Measurements from ENCODE around the gene COL2A1. TPM values are rescaled to one million over a fixed set of nuclear protein-coding genes. Genes with fewer than 3 reads are reported as not detected.

Gene COL2A1
- total and polyA plus RNA-seq, 9 donors = 0.05 to 1.5 (median 1.1) TPM; not detected in 1

DNA sequence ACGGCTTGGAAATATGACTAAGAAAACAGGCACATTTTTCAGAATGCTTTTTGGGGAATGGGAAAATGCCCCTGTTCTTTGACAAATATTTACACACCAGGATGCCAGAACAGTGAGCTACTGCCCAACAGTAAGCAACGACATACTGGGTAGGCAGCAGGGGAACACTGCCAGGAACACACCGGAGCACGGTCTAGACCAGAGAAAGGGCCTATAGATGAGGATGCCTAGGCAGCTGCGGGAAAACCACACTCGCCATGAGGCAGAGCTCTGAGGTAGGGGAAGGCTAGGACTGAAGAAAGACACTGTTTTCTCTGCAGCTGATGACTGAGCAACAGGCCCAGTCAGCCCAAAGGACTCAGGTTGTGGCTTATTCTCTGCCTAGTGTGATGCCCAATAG lies 45.9 kb upstream of the COL2A1 start:
- Histone ChIP-seq H3K4me1 (ENCODE audit: insufficient read depth) (no peaks in the 10 kb centered on the region), H3K36me3 (no peaks in the 10 kb centered on the region), H3K27ac (no peak overlapping the region), H3K9me3 (no peaks in the 10 kb centered on the region), H3K4me3 (no peak overlapping the region), H3K27me3 (no peaks in the 10 kb centered on the region)
- no peak for DNase-seq
- WGBS, 3 donors = 94 to 96% (median 96%) methylated on average over 6 of the region's 6 CpGs
- intact Hi-C loops (cut with DNase I) = no loop called here
- TF ChIP-seq EP300 (IDR thresholded peaks at IDR 0.05) = no peak
- TF ChIP-seq POLR2A (IDR thresholded peaks at IDR 0.05) = no peak
- TF ChIP-seq, protein P1, sequence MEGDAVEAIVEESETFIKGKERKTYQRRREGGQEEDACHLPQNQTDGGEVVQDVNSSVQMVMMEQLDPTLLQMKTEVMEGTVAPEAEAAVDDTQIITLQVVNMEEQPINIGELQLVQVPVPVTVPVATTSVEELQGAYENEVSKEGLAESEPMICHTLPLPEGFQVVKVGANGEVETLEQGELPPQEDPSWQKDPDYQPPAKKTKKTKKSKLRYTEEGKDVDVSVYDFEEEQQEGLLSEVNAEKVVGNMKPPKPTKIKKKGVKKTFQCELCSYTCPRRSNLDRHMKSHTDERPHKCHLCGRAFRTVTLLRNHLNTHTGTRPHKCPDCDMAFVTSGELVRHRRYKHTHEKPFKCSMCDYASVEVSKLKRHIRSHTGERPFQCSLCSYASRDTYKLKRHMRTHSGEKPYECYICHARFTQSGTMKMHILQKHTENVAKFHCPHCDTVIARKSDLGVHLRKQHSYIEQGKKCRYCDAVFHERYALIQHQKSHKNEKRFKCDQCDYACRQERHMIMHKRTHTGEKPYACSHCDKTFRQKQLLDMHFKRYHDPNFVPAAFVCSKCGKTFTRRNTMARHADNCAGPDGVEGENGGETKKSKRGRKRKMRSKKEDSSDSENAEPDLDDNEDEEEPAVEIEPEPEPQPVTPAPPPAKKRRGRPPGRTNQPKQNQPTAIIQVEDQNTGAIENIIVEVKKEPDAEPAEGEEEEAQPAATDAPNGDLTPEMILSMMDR (IDR thresholded peaks at IDR 0.05) = no peak

DNA sequence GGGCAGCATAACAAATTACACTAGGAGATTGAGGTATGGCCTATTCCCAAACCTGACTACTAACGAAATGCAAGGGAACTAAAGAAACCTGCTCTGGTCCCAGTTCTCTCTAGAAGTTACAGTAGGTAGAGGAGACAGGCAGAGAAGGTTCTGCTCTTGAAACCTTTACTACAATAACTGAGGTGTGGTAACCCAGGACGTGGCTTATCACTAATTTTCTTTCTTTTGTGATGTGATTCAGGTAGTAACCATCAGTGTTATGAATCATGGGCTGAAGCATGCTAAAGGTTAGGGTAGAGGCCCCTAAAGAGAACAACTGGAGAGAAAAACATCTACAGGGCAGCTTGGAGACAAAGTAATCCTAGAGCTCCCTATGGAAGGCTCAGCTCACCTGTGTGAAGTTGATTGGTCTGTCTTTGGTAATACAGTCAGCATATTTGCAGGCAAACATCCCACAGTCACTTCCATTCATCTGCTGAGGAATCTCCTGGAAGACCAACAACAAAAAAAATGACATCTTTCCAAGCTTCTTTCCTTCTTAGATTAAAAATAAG lies 41.8 kb upstream of the COL2A1 start:
- no peaks in the 10 kb centered on the region for H3K36me3 ChIP-seq

DNA sequence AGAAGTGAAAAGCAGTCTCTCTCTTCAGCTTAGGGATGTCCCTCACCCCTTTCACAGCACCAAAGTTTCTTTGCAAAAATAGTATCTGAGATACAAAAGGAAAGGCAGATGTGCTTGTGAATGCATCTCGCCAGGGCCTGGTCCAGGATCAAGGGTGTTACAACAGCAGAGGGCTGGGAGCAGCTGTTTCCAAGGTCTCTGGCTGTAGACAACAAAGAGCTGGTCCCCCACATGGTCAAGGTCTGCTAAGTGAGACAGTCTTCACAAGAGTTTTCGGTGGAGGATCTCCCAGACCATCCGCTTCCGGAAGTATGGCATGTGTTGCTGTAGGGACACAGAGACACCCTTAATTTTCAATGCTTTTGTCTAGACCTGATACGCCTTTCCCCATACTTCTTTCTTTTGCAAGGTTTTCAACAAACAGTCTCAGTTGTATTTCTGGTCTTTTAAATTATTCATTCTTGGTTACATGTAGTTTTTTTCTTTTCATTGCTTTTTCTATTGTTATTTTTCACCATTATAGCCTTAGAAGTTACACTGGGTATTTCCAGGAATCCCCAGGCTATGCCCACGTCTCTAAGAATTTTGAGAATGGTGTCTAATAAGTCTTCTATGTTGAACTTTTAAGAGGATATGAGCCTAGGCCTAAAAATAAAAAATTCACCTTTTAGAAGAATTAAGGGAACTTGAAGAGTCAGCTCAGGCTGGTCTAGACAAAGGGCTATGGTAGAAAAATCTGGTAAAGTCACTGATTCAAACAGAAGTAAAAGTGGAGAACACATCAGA lies 41.0 kb upstream of the COL2A1 start:
- H3K4me1 ChIP-seq (ENCODE audit: insufficient read depth) = peaks cover 6% of the 10 kb centered on the region
- H3K36me3 ChIP-seq = no peaks in the 10 kb centered on the region
- peak overlapping the region in 1 of 2 donors; percentile 21 for H3K27ac ChIP-seq
- DNase-seq = peak; percentile 46 to 69 (median 64)
- no peak overlapping the region for H3K4me3 ChIP-seq
- H3K9me3 ChIP-seq = no peaks in the 10 kb centered on the region
- no peaks in the 10 kb centered on the region for H3K27me3 ChIP-seq
- 25 to 43% (median 34%) methylated on average over 6 of the region's 6 CpGs for WGBS, 3 donors
- TF ChIP-seq, protein P1 (IDR thresholded peaks at IDR 0.05) = no peak
- no peak for TF ChIP-seq POLR2A (IDR thresholded peaks at IDR 0.05)
- no peak for TF ChIP-seq EP300 (IDR thresholded peaks at IDR 0.05)
- intact Hi-C loops (cut with DNase I) = no loop called here

More for the DNA sequence above, 41.8 kb upstream of the COL2A1 start:
- Histone ChIP-seq H3K4me3 (no peak overlapping the region), H3K27me3 (no peaks in the 10 kb centered on the region), H3K27ac (peak overlapping the region in 1 of 2 donors; percentile 21), H3K9me3 (no peaks in the 10 kb centered on the region), H3K4me1 (ENCODE audit: insufficient read depth) (peaks cover 6% of the 10 kb centered on the region)
- 85 to 91% (median 88%) methylated on average over 2 of the region's 2 CpGs for WGBS, 3 donors
- TF ChIP-seq EP300 (IDR thresholded peaks at IDR 0.05) (no peak), POLR2A (IDR thresholded peaks at IDR 0.05) (no peak)
- TF ChIP-seq, protein P1 (IDR thresholded peaks at IDR 0.05) = no peak
- DNase-seq = no peak
- intact Hi-C loops (cut with DNase I) = no loop called here

DNA sequence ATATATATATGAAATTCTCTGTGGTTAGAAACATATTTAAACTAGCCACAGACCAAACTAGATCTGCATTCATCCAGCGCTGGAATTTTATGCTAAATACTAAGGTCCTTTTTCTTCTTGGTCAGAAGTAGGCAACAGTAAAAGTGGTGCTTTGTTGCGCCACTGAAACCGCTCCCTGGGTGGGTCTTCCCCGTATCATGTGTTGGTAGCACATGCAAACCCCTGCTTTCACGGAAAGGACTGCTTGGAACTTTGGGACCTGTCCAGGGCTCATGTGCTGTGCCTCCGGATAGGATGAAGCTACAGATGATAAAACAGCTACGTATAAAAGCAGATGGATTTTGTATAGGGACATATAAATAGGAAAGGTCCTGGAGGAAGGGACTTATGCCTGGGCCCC lies 40.1 kb upstream of the COL2A1 start:
- Histone ChIP-seq H3K27me3 (no peaks in the 10 kb centered on the region), H3K27ac (peak overlapping the region in 1 of 2 donors; percentile 21), H3K9me3 (no peaks in the 10 kb centered on the region), H3K4me1 (ENCODE audit: insufficient read depth) (peaks cover 6% of the 10 kb centered on the region), H3K36me3 (no peaks in the 10 kb centered on the region), H3K4me3 (no peak overlapping the region)
- WGBS, 3 donors = 81 to 89% (median 84%) methylated on average over 7 of the region's 7 CpGs
- TF ChIP-seq, protein P1 (IDR thresholded peaks at IDR 0.05) = no peak
- TF ChIP-seq EP300 (IDR thresholded peaks at IDR 0.05) (no peak), POLR2A (IDR thresholded peaks at IDR 0.05) (no peak)
- DNase-seq = no peak
- intact Hi-C loops (cut with DNase I) = no loop called here
